ENCODE results near the gene MYO3B.
"Not testable (repeated sequence)": the region's sequence is repeated elsewhere in the genome, so short reads cannot be mapped to it uniquely, and the experiment has no call there.

Gene MYO3B

DNA sequence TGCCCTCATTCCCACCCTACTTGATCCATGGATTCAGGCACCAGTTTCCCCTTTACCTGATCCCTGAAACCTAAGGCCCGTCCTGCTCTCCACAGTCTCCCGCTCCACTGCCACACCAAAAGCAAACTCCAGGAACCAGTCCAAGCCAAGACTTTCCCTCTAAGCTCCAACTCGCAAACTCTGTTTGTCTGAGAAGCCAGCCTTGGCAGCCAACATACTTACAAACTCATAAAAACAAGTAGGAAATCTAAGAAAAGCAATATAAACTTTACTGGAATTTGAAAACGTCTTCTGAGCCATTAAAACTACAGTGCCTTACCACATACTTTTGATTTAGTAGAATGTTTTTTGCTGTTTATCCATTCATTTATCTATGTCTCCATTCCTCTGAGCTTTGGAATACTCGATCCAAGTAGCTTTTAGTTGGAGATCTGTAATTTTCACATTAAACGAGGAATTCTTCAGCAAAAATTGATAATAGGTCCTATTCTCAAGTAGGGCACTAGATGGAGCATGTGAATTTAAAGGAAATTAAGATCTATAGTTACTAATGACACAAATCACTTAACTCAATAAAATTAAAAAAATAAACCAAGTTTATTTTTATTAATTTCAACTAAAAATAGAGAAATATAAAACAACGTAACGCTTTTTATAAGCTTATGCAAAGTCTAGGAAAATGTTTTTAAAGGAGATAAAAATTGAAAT is 199.7 kb downstream of the MYO3B start:
- DNase-seq, result no peak

- no peak for DNase-seq
Measured at GRCh38 chr2:170380267-170380666, 202.3 kb downstream of the MYO3B start.

DNA sequence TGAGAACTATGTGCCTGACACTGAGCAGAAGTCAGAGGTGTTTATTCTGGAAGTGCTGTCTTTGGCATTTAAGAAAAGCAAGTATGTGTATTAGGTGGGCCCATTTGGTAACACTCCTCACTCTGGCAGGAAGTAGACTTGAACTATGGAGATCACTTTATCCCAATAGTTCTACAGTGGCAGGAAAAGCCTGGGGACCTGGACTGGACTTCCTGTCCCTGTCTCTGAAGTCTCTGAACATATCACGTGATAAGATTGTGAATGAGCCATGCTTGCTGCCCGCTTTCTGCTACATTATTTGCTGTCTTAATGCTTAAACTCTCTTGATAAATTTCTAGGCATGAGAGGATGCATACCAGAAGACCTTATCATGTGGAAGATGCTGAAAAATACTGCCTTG is 203.7 kb downstream of the MYO3B start:
- no peak for DNase-seq

DNA sequence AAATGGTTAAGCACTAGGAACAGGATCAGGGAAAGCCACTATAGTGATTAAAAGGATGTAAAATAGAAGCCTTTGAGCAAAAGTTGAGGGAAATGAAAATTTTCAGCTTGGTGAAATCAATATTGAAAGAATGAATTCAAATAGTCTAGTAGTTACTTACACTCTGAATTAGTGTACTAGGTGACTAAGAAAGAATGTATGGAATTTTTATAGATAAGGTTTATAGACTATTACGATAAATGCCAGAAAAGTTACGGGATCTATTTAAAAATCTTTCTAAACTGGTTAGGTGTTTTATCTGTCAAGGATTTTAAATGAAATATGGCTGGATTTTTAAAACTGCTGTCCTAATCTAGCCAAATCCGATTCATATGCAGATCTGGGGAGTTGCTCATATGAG is 208.6 kb downstream of the MYO3B start:
- no peak for DNase-seq

- no peak for DNase-seq
Measured at GRCh38 chr2:170391018-170391417, 213.1 kb downstream of the MYO3B start.

- no peak for DNase-seq
Measured at GRCh38 chr2:170391697-170392096, 213.8 kb downstream of the MYO3B start.

GRCh38 chr2:170393861-170394498 is 216.0 kb downstream of the MYO3B start:
- DNase-seq, result no peak

GRCh38 chr2:170394641-170395387 is 216.9 kb downstream of the MYO3B start:
- no peak for DNase-seq

GRCh38 chr2:170396799-170397459 is 219.0 kb downstream of the MYO3B start:
- peak in 1 of 3 experiments; percentile 11 for DNase-seq

GRCh38 chr2:170401187-170401586 is 223.2 kb downstream of the MYO3B start:
- no peak for DNase-seq

- DNase-seq, result no peak
Measured at GRCh38 chr2:170404846-170405245, 226.9 kb downstream of the MYO3B start.

DNA sequence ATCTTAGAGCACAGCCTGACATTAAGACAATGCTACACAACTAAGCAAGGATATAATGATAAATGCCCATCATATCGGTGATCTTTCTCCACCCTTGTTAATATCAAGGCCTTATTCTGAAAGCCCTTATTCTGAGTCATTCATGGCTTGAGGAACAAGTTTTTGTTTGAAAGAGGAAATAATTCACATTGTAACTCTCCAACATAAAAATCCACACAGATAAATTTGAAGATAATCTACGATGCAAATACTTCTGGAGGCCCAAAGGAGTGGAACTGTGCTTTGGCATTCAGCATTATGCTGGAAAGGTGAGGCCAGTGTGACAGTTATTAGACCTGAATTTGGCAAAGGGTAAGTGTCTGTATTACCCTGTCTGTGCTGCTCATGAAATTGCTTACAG is 227.4 kb downstream of the MYO3B start:
- no peak for DNase-seq

GRCh38 chr2:170408461-170409163 is 230.7 kb downstream of the MYO3B start:
- DNase-seq, result no peak

GRCh38 chr2:170409164-170409535 is 231.2 kb downstream of the MYO3B start:
- DNase-seq, result peak; percentile 1 to 76 (median 65)

DNA sequence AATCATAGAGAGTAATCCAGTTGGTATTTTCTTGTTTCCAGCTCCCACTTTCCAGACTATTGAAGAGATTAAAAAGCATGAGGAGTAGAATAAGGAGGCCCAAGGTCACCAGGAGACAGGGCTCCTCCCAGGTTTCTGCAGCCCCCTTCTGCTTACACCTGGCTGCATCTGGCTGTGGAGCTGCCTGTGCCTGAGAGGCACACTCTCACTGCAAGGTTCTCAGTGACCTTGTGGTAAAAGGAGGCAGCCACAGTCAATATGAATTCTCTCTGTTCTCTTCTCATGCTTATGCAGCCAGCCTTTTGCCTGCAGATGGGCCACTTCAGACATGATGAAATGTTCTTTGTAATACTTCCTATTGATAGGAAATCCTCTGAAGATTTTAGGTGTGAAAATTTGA is 233.7 kb downstream of the MYO3B start:
- DNase-seq, result no peak

DNA sequence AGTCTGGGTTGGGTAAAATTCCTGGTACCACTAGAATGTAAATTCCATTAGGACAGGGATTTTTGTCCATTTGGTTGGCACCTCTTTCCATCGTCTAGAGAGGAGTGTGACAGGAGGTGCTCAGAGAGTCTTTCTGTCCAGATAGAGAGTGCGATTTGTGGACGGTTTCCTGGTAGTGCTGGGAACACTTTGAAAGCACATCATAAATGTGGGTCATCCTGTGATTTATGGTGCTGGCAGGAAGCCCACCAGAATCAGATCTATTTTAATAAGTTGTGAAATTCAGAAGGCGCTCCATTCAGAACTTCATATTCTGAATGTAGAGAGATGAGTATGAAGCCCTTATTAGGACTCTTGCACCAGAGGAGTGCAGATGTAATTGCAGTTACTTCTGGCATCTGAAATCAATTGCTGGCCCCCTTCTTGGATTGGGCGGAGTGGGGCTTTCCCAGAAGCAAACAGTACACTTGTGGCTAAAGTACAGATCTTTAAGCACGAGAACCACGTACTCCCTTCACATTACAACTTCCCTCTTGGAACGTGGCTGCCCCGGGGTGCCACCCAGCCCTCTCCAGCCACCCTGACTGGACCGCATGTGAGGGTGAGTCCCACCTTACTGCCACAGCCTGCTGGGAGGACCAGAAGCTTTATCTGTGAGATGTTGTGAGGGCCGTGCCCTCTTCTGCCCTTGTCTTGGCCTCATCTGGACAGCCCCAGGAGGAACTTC is 243.2 kb downstream of the MYO3B start:
- DNase-seq, result no peak

- DNase-seq, result no peak
Measured at GRCh38 chr2:170423919-170424318, 246.0 kb downstream of the MYO3B start.

- DNase-seq, result no peak
Measured at GRCh38 chr2:170425281-170425751, 247.4 kb downstream of the MYO3B start.

DNA sequence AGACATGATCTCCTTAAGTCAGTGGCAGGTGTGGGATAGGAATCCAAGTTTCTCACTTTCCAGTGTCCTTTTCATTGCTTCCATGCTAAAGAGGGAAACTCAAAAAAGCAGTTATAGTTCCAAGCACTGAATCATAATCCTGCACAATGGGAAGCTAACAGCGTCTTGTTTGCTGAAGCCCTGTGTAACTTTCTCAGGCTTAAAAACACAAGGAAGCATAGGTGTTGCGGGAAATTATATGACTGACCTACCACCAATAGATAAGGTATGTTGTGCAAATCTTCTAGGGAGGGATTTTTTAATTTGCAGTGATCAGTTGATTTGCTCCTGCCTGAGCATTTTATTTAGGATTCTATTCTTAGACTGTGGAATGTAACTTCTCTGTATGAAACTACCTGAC is 250.9 kb downstream of the MYO3B start:
- no peak for DNase-seq

DNA sequence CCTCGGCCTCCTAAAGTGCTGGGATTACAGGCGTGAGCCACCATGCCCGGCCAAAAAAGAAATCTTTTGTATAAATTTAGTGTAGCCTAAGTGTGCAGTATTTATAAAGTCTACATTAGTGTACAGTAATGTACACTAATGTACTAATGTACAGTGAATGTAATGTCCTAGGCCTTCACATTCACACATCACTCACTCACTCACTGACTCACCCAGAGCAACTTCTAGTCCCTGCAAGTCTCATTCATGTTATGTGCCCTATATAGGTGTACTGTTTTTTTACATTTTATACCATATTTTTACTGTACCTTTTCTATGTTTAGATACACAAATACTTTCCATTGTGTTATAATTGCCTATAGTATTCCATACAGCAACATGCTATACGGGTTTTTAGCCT is 254.9 kb downstream of the MYO3B start:
- DNase-seq, result no peak

GRCh38 chr2:170433448-170433847 is 255.5 kb downstream of the MYO3B start:
- DNase-seq, result no peak

- not testable (repeated sequence) for DNase-seq
Measured at GRCh38 chr2:170434396-170434795, 256.4 kb downstream of the MYO3B start.

All from NCI-H1417 (cell line).